Posterior vena cava (tissue), 2 donors: ENCODE data around the gene RIC3. TPM values are rescaled to one million over a fixed set of nuclear protein-coding genes. Genes with fewer than 3 reads are reported as not detected.
A peak's percentile ranks its signal among the peaks of the same experiment; 100 is the strongest.

Source experiments
- DNase-seq: peaks from one replicate; pipeline ENCODE4 v3.0.0-alpha.2; 2020; ENCODE audit warnings: low spot score
- intact Hi-C, 2 donors: fragments of 100-400 bp; cut with DNase I; formaldehyde crosslinking; loops; one replicate each; pipeline versions ENCODE4 v1.14.1 to v1.14.2; 2022 to 2023
- total RNA-seq, 2 donors: library from RNA; stranded (reverse); fragmentation: NEBNext Ultra II Directional; extraction: Animal tissue kit (Norgen Biotek cat#: 25700); gene quantifications; one replicate each; pipeline ENCODE4 v1.2.1, GENCODE V29; 2021
- donor health status: DM: yes; HTN: yes; CAD: no.
- donor health status: DM: yes; HTN: yes; CAD: no.

Gene RIC3
- total RNA-seq, 2 donors from 2014 or later, result 6.0 to 7.7 TPM

DNA sequence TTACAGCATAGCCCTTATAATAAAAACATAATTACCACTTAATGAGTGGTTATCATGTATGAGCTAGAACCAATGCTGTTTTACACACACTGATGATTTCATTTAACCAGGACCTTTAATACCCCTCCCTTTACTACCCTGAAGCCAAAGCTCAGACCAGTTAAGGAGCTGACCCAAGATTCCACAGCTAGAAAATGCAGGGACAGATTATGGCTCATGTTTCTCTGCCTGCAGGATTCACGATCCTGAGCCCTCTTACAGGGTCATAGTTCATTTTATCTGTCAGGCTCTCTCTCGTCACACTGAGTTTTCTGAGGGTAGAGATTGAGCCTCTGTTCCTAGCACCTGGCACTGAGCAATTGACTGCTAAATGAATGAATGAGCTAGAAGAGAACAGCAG, 60.4 kb downstream of the RIC3 start:
- intact Hi-C loops, result no loop called here
- DNase-seq, result no peak

DNA sequence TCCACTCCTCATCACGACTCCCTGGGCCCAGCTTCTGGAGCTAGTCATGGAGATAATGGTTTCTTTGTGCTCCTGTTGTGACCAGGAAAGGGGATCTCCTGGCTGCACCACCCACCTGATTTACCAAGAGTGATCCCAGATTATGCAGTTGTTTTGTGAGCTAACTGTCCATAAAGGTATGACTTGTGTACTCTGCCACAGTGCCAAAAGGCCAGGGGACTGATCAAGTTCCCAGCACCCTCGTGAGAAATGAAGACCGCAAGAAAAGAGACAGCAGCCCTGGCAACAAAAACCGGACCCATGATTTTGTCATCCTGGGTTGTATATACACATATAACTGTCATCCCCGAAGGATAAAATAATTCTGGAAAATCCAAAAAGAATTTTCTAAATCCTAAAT, 61.2 kb downstream of the RIC3 start:
- intact Hi-C loops, result no loop called here
- DNase-seq, result no peak

DNA sequence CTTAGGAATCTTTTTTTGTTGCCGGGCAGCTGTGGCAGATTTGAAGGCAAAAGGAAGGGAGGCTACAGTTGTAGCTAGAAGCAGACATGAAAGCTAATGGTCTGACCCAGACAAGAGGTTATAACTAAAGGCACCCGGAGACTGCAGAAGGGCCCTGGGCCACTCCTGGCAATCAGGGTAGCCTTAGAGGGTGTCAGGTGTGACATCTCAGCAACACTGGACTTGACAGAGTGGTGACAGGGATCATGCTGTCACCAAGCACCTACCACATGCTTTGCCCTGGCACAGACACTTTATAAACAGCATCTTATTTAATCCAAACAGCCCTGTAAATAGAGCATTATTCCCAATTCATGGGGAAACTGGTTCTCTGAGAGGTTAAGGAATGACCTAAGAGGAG, 62.1 kb downstream of the RIC3 start:
- intact Hi-C loops, result no loop called here
- no peak for DNase-seq

DNA sequence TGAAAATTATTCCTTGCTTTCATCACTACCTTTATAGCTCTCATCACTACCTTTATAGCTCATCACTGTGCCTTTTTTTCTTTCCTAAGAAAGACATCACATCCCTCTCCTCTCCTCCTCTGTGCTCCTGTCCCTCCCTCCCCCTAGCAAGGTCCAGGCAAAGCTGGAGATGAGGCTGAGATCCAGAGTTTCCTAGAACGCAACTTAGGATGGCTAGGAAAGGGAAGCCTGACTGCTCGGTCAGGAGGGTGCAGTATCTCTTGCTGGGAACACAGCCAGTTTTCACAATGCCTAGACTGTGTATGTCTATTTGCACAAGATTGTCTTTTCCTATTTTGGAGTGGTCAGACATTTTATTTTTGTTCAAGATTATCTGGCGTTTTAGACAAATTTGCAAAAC, 63.2 kb downstream of the RIC3 start:
- no peak for DNase-seq
- intact Hi-C loops, result no loop called here

DNA sequence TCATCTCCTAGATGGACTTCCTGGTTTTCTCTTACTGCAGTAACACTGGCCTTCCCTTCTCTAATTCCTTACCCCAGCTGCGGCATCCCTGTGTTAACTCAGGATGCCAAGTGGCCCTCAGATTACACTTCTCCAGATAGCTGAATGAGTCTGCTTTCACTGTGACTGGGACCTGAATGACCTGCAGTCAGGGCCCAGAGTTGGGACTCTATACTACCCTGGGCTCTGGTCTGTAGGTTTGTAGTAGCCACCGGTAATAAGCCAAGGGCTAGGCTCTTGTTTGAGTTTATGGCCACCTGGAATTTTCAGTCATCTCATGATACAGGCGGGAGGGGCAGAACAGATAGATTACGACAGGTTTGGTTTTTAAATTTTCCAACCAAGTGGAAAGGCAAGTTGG, 63.7 kb downstream of the RIC3 start:
- intact Hi-C loops, result no loop called here

DNA sequence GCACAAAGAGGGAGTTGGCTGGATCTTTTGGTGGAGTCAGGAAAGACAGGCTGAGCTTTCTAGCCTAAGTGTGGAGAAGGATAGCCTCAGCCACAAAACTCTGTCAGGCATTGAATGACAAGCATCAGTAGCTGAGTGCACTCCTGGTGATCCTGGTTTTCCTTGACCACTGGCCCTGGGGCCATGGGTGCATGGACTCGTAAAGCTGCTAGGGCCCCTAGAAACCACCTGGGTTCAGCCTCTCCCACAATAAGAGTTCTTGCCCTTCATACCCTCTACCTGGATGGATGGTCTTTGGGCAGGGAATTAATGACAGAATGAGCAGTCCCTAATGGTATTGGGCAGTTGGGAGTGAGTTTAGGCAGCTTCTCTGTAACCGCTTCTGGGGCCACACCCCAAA, 64.9 kb downstream of the RIC3 start:
- no peak for DNase-seq
- intact Hi-C loops, result no loop called here

More for the DNA sequence above, 63.7 kb downstream of the RIC3 start:
- DNase-seq, result no peak

DNA sequence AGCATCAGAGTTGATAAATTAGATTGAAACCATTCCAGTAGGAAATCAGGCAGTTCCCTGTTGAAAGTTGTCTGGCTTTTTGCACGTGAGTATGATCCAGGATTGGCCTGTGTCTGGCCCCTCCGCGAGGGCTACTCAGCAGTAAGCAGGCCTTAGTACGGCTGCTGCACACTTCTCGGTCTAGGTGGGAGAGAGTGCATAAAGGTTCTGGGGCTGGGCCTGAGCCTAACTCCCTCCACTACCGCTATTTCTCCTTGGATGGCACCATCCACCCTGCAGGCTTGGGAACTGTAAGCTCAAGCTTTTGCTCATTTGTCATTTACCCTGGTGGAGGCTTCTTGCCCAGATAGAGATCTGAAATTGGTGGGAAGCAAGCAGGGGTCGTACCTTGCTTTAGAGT, 65.9 kb downstream of the RIC3 start:
- intact Hi-C loops, result no loop called here
- no peak for DNase-seq

DNA sequence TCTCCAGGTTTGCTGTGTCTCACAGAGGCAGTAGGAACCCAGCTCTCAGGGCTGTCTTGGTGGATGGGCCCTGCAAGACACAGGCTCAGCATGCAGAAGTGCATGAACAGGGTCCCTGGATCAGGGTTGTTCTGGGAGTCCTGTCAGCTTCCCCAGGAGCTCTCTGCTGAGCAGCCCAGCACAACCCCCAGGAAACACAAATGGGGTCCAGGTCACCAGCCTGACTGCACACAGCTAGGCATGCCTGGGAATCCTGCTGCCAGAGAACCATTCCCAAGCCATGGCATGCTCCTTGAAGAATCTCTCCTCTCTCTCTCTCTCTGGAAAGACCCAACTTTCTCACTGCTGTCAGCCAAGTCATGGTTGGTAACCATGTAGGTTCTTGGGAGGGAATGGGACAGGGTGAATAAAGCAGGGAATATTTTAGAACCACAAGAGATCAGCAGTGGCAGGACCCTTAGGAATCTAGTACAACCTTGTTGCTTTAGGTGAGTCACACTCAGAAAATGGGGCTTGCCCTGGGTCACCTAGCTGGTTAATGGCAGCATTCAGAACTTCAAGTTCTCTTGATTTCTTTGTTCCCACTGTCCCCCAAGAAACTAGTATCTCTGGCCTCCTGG, 66.4 kb downstream of the RIC3 start:
- intact Hi-C loops, result no loop called here
- DNase-seq, result no peak

DNA sequence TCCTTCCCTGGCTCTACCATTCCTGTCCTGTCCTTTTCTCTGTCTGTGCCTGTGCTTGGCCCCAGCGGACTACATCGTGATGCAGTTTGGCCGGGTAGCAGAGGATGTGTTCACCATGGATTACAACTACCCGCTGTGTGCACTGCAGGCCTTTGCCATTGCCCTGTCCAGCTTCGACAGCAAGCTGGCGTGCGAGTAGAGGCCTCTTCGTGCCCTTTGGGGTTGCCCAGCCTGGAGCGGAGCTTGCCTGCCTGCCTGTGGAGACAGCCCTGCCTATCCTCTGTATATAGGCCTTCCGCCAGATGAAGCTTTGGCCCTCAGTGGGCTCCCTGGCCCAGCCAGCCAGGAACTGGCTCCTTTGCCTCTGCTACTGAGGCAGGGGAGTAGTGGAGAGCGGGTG, 67.4 kb downstream of the RIC3 start:
- intact Hi-C loops, result no loop called here
- no peak for DNase-seq

DNA sequence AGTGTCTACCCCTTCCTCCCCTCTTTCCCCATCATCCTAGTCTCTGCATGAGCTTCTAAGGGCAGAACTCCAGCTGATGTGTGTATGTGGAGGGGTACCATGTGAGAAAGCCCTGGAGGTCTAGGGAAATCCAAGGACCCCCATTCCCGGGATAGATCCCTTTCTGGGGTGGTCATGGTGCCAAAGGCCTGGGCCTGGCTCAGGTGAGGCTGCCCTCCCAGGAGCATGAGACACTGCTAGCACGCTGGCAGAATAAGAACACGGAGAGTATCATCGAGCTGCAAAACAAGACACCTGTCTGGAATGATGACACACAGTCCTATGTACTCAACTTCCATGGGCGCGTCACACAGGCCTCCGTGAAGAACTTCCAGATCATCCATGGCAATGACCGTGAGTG, 68.2 kb downstream of the RIC3 start:
- DNase-seq, result no peak

DNA sequence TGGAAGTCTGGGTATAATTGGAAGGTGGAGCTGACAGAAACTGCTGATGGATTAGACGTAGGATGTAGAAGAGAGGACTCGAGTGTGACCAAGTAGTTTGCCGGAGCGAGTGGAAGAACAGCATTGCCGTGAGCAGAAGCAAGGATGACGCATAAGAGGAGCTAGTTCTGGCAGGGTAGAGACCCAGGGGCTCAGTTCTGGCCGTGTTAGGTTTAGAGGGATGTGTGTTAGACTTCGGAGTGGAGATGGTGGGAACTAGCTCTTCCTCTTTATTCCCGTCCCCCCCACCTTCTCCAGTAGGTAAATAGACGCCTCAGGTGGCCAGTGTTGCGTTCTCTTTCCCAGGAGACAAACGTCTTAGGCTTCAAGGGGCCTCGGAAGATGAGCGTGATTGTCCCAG, 68.7 kb downstream of the RIC3 start:
- no peak for DNase-seq
- intact Hi-C loops, result no loop called here

More for the DNA sequence above, 68.2 kb downstream of the RIC3 start:
- intact Hi-C loops, result no loop called here

DNA sequence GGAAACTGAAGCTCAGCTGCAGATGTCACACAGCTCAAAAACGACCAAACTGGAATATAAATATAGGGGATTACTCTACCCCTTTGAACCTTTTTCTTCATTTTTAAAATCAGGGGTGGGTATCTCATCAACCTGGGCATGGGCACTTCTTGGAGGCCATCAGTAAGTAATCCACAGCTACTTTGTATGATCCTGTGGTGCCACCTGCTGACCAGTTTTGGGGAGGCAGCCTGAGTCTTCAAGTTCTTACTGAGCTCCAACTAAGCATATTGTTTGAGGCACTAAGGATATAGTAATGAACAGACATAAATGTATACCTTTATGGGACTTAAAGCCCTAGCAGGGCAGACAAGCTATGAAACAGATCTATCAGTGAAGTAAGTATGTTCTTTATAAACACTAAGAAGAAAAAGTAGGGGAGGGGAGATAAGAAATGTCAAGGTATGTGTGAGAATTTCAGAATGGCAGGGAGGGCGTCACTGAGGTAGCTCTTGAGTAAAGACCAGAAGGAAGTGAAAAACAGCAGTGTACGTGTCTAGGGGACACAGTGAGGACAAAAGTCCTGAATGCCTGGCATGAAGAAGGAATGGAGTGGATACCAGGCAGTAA, 69.4 kb downstream of the RIC3 start:
- intact Hi-C loops, result loop anchor here (5.0 kb wide), 3 partner anchors 67 to 97 kb away; no protein-coding TSS in a partner anchor
- DNase-seq, result peak; percentile 91

DNA sequence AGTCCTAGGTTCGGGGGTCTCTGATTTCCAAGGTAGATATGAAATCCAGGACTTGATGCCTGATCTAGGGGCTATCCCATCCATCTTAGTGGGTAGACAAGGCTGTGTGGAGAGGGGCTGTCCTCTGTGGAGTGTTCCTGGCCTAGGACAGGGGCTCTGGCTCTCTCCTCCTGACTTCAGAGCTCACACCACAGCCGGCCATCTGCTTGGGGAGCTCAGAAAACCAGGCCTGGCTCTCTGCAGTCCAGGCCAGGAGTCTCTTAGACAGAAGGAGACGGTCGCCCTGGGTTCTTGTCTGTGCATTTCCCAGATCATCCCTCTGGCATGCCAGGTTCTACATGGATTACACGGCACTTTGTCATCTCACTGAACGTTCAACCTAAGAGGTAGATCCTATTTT, 69.9 kb downstream of the RIC3 start:
- intact Hi-C loops, result loop anchor here (5.0 kb wide), 3 partner anchors 67 to 97 kb away; no protein-coding TSS in a partner anchor
- DNase-seq, result no peak

DNA sequence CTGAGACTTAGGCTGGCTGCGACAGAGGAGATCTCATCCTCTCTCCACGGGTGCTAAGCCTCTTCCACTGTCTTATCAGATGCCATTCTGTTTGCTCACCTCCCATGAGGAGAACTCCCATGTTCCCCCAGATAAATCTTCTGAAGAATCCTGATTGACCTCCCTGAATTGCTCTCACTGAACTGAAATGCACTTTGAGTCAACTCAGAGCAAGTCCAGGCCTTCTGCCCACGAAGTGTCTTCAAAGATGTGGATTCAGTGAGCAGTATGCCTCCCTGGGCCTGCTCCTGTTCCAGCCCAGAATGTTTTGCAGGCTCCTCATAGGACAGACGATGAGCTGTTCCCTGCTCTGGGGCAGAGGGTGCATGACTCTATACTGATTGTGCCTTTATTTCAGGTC, 70.5 kb downstream of the RIC3 start:
- no peak for DNase-seq
- intact Hi-C loops, result loop anchor here (5.0 kb wide), 3 partner anchors 66 to 96 kb away; no protein-coding TSS in a partner anchor

DNA sequence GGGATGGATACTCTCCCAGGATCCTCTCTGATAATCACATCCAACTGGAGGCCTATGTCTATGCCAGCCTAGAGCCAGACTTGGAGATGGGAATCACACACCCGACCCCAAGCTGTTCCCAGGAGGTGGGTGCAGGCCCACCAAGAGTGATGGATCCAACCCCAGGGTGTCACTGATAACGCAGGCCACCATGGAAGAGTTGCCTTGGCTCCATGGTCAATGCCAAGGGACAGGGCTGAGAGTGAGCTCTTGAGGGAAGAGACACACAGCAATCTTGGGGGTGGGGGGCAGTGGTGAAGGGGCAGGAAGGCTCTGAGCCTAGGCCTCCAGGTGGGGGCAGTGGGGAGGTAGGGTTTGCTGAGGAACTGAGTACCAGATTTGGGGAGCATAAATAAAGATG, 70.9 kb downstream of the RIC3 start:
- DNase-seq, result no peak

DNA sequence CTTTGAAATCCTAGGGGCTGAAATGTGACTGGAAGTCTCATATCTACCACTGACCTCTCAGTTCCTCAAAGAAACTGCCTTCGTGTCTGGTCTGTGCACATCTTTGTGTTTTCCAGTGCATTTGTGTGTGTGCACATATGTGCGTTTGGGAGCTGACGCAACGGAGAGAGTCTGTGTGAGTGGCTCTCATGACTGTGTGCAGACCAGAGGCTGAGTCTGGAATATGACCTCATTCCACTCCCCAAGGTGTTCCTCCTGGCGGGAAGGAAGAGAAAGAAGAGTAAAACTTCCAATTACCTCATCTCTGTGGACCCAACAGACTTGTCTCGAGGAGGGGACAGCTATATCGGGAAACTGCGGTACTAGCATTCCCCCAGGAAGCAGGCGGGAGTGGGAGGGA, 71.4 kb downstream of the RIC3 start:
- intact Hi-C loops, result loop anchor here (5.0 kb wide), 3 partner anchors 65 to 95 kb away; no protein-coding TSS in a partner anchor
- no peak for DNase-seq

More for the DNA sequence above, 70.9 kb downstream of the RIC3 start:
- intact Hi-C loops, result loop anchor here (5.0 kb wide), 3 partner anchors 66 to 96 kb away; no protein-coding TSS in a partner anchor

DNA sequence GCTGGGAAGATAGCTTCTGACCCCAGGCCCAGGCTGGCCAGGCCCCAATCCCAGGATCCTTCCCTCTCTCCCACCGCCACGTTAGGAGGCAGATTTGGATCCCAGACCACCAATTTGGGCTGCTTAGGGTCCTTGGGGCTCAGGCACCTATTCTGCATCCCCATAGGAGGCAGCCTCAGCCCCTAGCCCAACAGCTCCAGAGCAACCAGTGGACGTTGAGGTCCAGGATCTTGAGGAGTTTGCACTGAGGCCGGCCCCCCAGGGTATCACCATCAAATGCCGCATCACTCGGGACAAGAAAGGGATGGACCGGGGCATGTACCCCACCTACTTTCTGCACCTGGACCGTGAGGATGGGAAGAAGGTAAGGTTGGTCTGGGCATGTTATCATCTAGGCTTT, 71.8 kb downstream of the RIC3 start:
- intact Hi-C loops, result loop anchor here (5.0 kb wide), 3 partner anchors 65 to 95 kb away; no protein-coding TSS in a partner anchor
- no peak for DNase-seq

DNA sequence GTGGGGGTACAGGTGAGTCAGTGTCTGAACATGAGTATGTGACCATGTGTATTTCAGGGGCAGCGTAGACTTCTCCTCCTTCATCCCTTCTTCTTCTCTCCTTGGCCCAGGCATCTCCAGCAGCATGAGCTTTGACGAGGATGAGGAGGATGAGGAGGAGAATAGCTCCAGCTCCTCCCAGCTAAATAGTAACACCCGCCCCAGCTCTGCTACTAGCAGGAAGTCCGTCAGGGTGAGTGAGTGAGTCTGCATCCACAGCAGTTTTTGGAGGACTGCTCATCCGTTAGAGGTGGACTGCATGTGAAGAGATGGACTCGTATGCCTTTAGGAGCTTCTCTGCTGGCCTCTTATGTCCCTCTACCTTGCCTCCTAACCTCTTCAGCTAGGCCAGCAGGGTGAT, 72.2 kb downstream of the RIC3 start:
- no peak for DNase-seq
- intact Hi-C loops, result loop anchor here (5.0 kb wide), 3 partner anchors 64 to 94 kb away; no protein-coding TSS in a partner anchor

DNA sequence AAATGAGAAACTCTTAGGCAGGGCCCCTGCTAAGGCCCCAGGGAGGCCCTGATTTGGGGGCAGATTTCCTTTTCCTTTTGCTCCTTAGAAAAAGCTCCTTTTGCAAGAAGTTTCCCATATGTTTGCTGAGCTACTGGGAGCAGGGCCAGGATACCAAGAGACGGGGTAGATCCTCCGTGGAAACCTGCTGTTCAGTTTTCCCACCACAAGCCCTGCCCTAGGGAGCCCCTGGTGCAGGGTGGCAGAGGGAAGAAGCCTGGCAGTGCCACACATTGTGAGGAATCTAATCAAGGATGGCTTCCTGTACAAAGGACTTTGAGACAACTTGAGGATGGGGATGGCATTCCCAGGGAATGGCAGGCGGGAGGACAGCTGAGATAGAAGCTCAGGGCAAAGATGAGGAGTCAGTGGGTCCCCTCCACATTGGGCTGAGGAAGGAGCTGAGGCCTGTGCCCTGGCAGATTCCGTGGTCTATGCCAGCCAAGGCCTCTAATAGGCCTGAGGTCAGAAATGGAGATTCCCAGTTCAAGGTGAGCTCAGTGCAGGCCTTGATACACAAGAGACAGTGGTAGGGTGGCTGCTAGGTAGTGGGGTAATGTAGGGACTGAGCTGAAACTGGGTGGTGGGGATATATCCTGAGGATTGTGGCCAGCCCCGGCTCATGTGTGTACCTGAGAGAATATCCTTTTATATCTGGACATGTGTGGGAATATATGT, 72.9 kb downstream of the RIC3 start:
- intact Hi-C loops, result loop anchor here (5.0 kb wide), 3 partner anchors 64 to 94 kb away; no protein-coding TSS in a partner anchor
- no peak for DNase-seq

DNA sequence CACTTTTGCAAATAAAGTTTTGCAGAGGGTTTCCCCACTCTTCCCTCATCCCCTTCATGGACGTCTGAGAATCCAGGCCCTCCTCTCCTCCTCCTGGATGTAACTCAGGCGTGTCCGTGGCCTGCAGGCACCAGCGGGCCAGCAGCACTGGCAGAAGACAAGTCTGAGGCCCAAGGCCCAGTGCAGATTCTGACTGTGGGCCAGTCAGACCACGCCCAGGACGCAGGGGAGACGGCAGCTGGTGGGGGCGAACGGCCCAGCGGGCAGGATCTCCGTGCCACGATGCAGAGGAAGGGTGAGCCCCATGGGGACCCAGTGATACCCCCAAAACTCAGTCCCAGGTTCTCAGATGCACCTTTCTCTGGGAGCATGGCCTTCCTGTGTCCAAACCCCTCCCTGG, 73.5 kb downstream of the RIC3 start:
- intact Hi-C loops, result loop anchor here (5.0 kb wide), 3 partner anchors 63 to 93 kb away; no protein-coding TSS in a partner anchor

More for the DNA sequence above, 73.5 kb downstream of the RIC3 start:
- DNase-seq, result no peak
